Measurements from ENCODE around the gene SH3PXD2A. TPM values are rescaled to one million over a fixed set of nuclear protein-coding genes. Genes with fewer than 3 reads are reported as not detected.

SH3PXD2A gene
- total RNA-seq, 1 experiment from 2014 or later: 4.5 TPM

GRCh38 chr10:103895411-103896186 lies 40.2 kb upstream of the SH3PXD2A start:
- Histone ChIP-seq H2AK5ac (ENCODE audit: insufficient read length, low read length) (no peak overlapping the region), H3K14ac (ENCODE audit: insufficient read depth, low read length) (no peak overlapping the region), H3K4me1 (ENCODE audit: insufficient read depth, low read length) (no peaks in the 10 kb centered on the region), H3T11ph (ENCODE audit: low read length) (no peak overlapping the region), H3K23me2 (ENCODE audit: insufficient read length, low read depth, low read length, poor library complexity, severe bottlenecking) (no peaks in the 10 kb centered on the region), H2BK20ac (ENCODE audit: low read depth, low read length, poor library complexity, severe bottlenecking) (no peak overlapping the region), H3K27ac (ENCODE audit: insufficient read length, low read depth, low read length) (no peak overlapping the region), H3K9ac (ENCODE audit: extremely low read depth, insufficient read length, low read length) (no peak overlapping the region), H2BK15ac (ENCODE audit: low read depth, low read length) (no peak overlapping the region), H3K56ac (ENCODE audit: insufficient read length, low read depth, low read length) (no peak overlapping the region), H2BK12ac (ENCODE audit: insufficient read length, low read depth, low read length) (no peak overlapping the region), H3K4ac (ENCODE audit: low read depth, low read length) (no peak overlapping the region), H2BK120ac (ENCODE audit: low read depth, low read length, poor library complexity, severe bottlenecking) (no peak overlapping the region), H3K27me3 (ENCODE audit: insufficient read depth, low read length) (no peaks in the 10 kb centered on the region), H3K18ac (ENCODE audit: insufficient read length, low read depth, low read length) (no peak overlapping the region), H3K23ac (ENCODE audit: insufficient read length, low read depth, low read length) (no peak overlapping the region), H4K91ac (ENCODE audit: insufficient read length, low read depth, low read length) (no peak overlapping the region), H3K4me2 (ENCODE audit: insufficient read depth, insufficient read length, low read length) (no peak overlapping the region), H3K79me2 (ENCODE audit: insufficient read depth, low read length) (no peaks in the 10 kb centered on the region), H4K8ac (replicated peaks; ENCODE audit: insufficient read length, low read depth, low read length) (no peak overlapping the region), H4K5ac (ENCODE audit: insufficient read length, low read depth, low read length) (no peak overlapping the region), H4K20me1 (ENCODE audit: control insufficient read depth, insufficient read depth, insufficient read length) (no peaks in the 10 kb centered on the region), H3K9me3 (ENCODE audit: control insufficient read depth, low read depth, low read length) (no peaks in the 10 kb centered on the region), H2AFZ (ENCODE audit: low read length) (no peak overlapping the region), H3K79me1 (ENCODE audit: insufficient read depth, low read depth, low read length, poor library complexity, severe bottlenecking) (no peaks in the 10 kb centered on the region), H2BK5ac (ENCODE audit: insufficient read length, low read length) (no peak overlapping the region)
- no CpG with 5 or more reads among the region's 9 CpGs for whole genome bisulfite sequencing (ENCODE audit: extremely low coverage, insufficient read length, low lambda C conversion rate)
- Mint-ChIP-seq H3K9me3 (no peaks in the 10 kb centered on the region), H3K27me3 (ENCODE audit: low read depth) (no peaks in the 10 kb centered on the region), H3K4me1 (peaks cover 11 to 12% of the 10 kb centered on the region in 2 experiments), H3K4me3 (no peak overlapping the region), H3K27ac (no peak overlapping the region; a peak in 2 of 7 replicates), H3K36me3 (ENCODE audit: insufficient read depth in 1 of 3, low read depth in 3 of 3) (peaks cover 0 to 14% (median 9%) of the 10 kb centered on the region in 3 experiments; a peak in 5 of 7 replicates)
- DNase-seq: no peak
- TF ChIP-seq, protein P1, sequence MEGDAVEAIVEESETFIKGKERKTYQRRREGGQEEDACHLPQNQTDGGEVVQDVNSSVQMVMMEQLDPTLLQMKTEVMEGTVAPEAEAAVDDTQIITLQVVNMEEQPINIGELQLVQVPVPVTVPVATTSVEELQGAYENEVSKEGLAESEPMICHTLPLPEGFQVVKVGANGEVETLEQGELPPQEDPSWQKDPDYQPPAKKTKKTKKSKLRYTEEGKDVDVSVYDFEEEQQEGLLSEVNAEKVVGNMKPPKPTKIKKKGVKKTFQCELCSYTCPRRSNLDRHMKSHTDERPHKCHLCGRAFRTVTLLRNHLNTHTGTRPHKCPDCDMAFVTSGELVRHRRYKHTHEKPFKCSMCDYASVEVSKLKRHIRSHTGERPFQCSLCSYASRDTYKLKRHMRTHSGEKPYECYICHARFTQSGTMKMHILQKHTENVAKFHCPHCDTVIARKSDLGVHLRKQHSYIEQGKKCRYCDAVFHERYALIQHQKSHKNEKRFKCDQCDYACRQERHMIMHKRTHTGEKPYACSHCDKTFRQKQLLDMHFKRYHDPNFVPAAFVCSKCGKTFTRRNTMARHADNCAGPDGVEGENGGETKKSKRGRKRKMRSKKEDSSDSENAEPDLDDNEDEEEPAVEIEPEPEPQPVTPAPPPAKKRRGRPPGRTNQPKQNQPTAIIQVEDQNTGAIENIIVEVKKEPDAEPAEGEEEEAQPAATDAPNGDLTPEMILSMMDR (conservative IDR thresholded peaks at IDR 0.05): no peak

Measured in H9 (cell line).